Uterus (tissue), 2 donors: Measurements from ENCODE around the gene RPS14.

Experiments
- CTCF ChIP-seq, 4 experiments: fragments of 200-600 bp in 2 of 4; fragments of 450-650 bp in 2 of 4; sonication (generic) in 2 of 4; IDR thresholded peaks; one replicate each; pipeline ENCODE4 v1.5.1; 2016 to 2019; ENCODE audit warnings: antibody characterized with exemption in 4 of 4, mild to moderate bottlenecking in 2 of 4, moderate library complexity in 1 of 4
- POLR2A ChIP-seq, 2 donors: fragments of 450-650 bp; IDR thresholded peaks; one replicate each; pipeline ENCODE4 v1.6.1; 2016; ENCODE audit warnings: antibody characterized with exemption in 2 of 2, mild to moderate bottlenecking in 1 of 2, moderate library complexity in 1 of 2

GRCh38 chr5:150448334-150448733 lies 1.2 kb downstream of the RPS14 start:
- TF ChIP-seq CTCF (IDR thresholded peaks at IDR 0.05) (no peak), POLR2A (IDR thresholded peaks at IDR 0.05) (no peak)
